ENCODE measurements around the gene RAD51B.

RAD51B gene

GRCh38 chr14:68637106-68638021 lies 817.8 kb downstream of the RAD51B start:
- DNase-seq (ENCODE audit: low read depth) = peak; percentile 60

GRCh38 chr14:68638141-68638999 lies 818.8 kb downstream of the RAD51B start:
- no peak for DNase-seq (ENCODE audit: low read depth)

DNA sequence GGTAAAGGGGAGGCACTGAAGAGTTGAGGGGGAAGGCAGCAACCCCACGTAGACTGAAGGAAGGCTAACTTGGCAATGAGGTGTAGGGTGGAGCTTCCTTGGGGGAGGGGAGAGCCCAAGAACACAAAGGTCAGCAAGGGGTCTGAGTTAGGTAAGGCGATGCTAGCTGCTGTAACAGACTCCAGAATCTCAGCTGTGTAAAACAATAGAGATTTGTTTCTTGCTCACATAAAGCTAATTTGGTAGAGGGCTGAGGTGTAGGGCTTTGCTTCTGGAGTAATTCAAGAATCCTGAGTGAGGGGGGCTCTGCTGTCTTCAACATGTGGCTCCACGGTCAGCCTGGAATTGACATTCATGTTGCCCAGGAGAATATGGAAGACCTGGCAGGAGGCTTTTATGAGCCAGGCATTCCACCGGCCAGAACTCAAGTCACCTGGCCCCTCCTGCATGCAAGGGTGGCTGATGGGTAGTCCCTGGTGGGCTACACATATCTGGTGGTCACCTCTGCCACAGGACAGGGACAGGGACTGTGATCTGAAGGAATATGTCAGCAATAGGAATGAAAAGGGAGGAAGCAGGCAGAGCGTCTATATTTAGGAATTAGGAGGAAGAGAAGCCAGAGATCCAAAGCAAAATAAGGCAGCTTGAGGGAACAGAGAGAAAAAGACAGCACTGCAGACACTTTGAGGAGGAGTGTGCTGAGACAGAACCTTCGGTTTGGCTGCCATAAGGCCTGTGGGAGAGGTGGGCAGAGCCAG lies 819.6 kb downstream of the RAD51B start:
- no peak for DNase-seq (ENCODE audit: low read depth)

GRCh38 chr14:68639758-68640574 lies 820.4 kb downstream of the RAD51B start:
- no peak for DNase-seq (ENCODE audit: low read depth)

DNA sequence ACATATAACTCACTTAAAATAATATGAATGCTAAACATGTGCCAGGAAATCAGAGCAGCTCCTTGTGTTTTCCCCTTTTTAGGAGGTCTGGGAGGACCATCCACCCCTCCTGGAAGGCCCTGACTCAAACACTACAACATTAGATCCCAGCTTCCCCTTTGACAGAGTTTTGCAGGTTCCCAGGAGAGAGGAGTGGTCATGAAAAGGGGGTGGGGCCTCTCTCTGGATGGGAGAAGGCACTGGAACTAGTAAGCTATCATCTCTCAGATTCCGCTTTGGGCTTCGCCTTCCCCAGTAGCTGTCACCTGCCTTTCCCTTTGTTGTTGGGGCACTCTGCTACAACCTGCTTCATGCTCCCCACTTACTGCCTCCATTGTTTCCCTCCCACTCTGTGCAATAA lies 824.1 kb downstream of the RAD51B start:
- DNase-seq (ENCODE audit: low read depth) = no peak

DNA sequence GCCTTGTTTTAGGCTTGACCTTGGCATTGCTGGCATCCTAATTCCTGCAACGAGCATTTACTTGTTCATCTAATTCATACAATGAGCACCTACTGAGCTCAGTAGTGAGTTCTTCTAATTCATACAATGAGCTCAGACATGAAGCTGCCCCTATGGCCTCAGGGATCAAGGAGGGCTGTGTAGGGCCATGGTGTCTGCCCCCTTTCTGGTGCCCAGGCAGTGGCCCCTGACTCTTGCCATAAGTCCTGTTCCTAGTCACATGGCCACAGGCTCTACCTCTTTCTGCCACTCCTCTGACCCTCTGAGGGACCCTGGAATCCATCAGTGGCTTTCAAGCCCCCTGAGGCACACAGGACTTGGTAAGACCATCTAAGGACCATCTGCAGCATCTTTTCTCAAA lies 824.5 kb downstream of the RAD51B start:
- no peak for DNase-seq (ENCODE audit: low read depth)

DNA sequence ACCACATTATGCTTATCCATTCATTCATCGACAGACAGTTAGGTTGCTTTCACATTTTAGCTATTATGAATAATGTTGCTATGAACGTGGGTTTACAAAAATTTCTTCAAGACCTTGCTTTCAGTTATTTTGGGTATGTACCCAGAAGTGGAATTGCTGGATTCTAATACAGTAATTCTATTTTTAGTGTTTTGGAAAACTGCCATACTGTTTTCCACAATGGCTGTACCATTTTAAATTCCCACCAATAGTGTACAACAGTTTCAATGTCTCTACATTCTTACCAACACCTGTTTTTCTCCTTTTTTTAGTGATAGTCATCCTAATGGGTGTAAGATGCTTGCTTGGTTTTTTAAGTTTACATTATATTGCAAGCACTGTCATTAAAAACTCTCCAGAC lies 825.8 kb downstream of the RAD51B start:
- DNase-seq (ENCODE audit: low read depth) = no peak

GRCh38 chr14:68649476-68650189 lies 830.1 kb downstream of the RAD51B start:
- DNase-seq (ENCODE audit: low read depth) = no peak

DNA sequence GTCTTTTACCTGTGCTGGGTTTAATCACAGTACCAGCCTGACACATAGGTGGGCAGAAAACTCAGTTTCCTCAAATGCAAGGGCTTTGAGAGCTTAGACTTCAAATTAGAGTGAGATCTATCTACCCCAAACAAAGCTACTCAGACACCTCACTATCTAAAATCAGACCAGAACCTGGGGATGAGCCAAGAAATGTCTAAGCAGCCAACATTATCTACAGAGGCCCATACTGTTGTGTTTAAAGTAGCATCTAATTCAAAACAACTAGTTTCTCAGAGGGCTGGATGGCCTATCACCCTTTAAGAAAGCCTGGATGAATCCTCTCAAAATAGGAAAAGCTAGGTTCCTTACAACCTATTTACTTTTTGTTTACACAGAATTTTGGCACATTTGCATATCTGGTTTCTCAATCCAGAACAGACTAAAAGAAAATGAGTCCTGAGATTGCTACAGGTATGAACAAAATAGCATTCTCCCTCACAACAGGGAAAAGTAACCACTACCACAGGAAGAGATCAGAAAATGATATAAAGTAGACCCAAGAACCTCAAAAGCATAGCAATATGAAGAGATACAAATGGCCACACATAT lies 830.9 kb downstream of the RAD51B start:
- DNase-seq (ENCODE audit: low read depth) = no peak

DNA sequence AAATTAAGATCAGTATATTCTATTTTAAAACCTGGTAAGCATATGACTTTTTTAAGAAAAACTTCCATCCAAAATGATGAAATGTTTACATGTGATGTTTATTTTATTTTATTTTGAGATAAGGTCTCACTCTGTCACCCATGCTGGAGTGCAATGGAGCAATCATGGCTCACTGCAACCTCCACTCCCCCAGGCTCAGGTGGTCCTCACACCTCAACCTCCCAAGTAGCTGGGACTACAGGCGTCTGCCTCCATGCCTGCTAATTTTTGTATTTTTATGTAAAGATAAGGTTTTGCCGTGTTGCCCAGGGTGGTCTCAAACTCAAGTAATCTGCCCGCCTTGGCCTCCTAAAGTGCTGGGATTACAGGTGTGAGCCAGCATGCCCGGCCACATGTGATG lies 831.5 kb downstream of the RAD51B start:
- DNase-seq (ENCODE audit: low read depth) = no peak

DNA sequence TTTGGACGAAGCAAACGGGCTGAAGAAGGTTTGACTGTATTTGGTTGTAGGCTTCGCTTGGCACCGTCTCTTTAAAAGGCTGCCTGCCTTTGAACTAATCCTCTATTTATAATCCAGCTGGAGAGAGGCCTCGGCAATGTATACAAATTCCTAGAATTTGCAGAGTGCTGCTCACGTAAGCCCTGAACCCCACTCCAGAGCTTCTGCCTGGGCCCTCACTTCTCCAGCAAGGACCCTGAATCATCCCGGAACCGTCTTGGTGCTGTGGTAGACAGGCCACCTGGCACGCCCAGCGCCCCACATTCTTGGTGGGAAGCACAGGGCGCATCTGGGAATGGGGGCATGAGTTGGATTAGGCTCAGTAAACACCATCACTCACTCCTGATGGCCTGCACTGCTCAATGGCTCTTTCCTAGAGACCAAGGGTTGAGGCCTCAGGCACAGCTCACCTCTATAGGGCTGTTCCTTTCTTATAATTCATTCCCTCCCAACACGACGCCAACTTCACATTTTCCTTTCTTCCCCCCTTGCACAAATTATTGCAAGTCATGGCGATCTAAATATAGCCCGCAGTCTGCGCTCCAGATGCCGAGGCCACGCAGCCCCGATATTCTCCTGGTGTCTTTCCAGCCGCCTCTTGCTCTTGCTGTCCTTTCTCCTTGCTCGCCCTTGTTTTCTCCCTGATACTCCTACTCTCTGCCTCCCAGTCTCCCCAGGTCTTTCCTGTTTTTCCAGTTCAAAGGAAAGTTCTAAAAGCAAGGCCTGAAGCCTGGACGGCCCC lies 832.3 kb downstream of the RAD51B start:
- DNase-seq (ENCODE audit: low read depth) = peak; percentile 39

- DNase-seq (ENCODE audit: low read depth) = no peak
Observed at GRCh38 chr14:68652433-68652690, 832.8 kb downstream of the RAD51B start.

- DNase-seq (ENCODE audit: low read depth) = no peak
Observed at GRCh38 chr14:68653108-68653507, 833.5 kb downstream of the RAD51B start.

DNA sequence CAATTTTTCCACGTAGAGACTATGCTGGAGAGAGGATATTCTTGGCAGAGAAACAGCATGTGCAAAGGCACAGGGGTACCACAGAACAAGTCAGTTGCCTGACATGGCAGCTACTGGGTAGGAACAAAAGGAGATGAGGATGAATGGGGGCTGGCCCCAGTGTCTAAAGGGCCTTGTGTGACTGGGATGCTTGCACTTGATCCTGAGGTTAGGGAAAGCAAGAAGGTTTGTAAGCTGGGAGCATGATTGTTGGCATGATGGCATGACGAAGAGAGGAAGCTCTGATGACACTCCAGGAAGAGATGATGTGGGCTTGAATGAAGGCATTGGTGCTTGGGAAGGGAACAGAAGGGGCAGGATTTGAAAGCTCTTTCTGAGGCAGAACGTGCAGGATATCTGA lies 834.2 kb downstream of the RAD51B start:
- no peak for DNase-seq (ENCODE audit: low read depth)

- no peak for DNase-seq (ENCODE audit: low read depth)
Observed at GRCh38 chr14:68654471-68654941, 834.9 kb downstream of the RAD51B start.

- DNase-seq (ENCODE audit: low read depth) = no peak
Observed at GRCh38 chr14:68655021-68655831, 835.6 kb downstream of the RAD51B start.

DNA sequence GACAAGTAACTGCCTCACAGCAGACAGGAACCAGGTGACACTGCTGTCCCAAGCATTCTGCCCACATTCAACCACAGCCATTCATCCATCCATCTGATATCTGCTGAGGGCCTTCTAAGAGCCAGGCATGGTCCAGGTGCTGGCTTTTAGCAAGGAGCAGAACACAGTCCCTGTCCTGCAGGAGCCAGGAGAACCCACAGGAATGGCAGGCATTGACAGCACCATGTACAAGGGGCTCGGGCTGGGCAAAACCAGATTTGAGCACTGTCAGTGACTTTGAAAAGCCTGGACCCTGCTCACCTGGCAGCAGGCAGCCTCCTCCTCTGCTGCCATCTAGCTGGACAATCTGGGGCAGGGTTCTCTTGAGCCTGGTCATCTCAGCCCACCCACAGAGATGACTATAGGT lies 836.3 kb downstream of the RAD51B start:
- DNase-seq (ENCODE audit: low read depth) = no peak

GRCh38 chr14:68656452-68656851 lies 836.9 kb downstream of the RAD51B start:
- no peak for DNase-seq (ENCODE audit: low read depth)

All from iris pigment epithelial cell (primary cell).